HepG2 (cell line): ENCODE data around the gene TDRD3. TPM values are rescaled to one million over a fixed set of nuclear protein-coding genes. Genes with fewer than 3 reads are reported as not detected.

ENCODE experiments used
- BRCA1 ChIP-seq: sonication (generic); formaldehyde crosslinking; IDR thresholded peaks from 2 replicates; pipeline ENCODE4 v1.4.0; 2020; ENCODE audit warnings: missing genetic modification reagents
- CBX2 ChIP-seq, 2 experiments: fragments of 200-600 bp in 1 of 2; sonication (generic); formaldehyde crosslinking in 1 of 2; IDR thresholded peaks; 2 replicates each; pipeline versions ENCODE4 v1.7.0 to v1.8.1; 2018 to 2022; ENCODE audit warnings: low read depth in 2 of 2, low read length in 1 of 2, mild to moderate bottlenecking in 1 of 2, missing genetic modification reagents in 1 of 2
- CEBPB ChIP-seq: IDR thresholded peaks from 2 replicates; pipeline ENCODE4 v1.6.1; 2011; ENCODE audit warnings: low read depth, low read length, improper control_type of control experiment, borderline replicate concordance
- CHD2 ChIP-seq: IDR thresholded peaks from 2 replicates; pipeline ENCODE4 v1.6.1; 2011; ENCODE audit warnings: low read depth, low read length, improper control_type of control experiment
- JARID2 ChIP-seq: sonication (generic); formaldehyde crosslinking; IDR thresholded peaks from 2 replicates; pipeline ENCODE4 v1.8.1; 2023; ENCODE audit warnings: missing genetic modification reagents, inconsistent platforms; ENCODE audit not compliant: insufficient replicate concordance
- NR2C2 ChIP-seq: sonication (generic); formaldehyde crosslinking; IDR thresholded peaks from 2 replicates; pipeline ENCODE4 v1.4.0; 2020; ENCODE audit warnings: missing genetic modification reagents, mild to moderate bottlenecking, moderate library complexity, borderline replicate concordance
- NR2F1 ChIP-seq, 2 experiments: fragments of 450-650 bp in 1 of 2; formaldehyde crosslinking in 1 of 2; IDR thresholded peaks; 2 replicates each; pipeline versions ENCODE4 v1.5.0 to v1.6.1; 2016 to 2020; ENCODE audit warnings: mild to moderate bottlenecking in 1 of 2, missing compliant biosample characterization in 1 of 2, missing genetic modification reagents in 1 of 2, moderate library complexity in 1 of 2
- RBM22 ChIP-seq: fragments of 200-400 bp; formaldehyde crosslinking; optimal IDR thresholded peaks from 2 replicates; pipeline ENCODE3; 2017; ENCODE audit warnings: mild to moderate bottlenecking, low read length, moderate library complexity
- REXO4 ChIP-seq: sonication (generic); formaldehyde crosslinking; IDR thresholded peaks from 2 replicates; pipeline ENCODE4 v1.8.0; 2022; ENCODE audit warnings: missing genetic modification reagents, mild to moderate bottlenecking, borderline replicate concordance
- SALL2 ChIP-seq: sonication (generic); formaldehyde crosslinking; IDR thresholded peaks from 2 replicates; pipeline ENCODE4 v1.8.1; 2023; ENCODE audit warnings: mild to moderate bottlenecking, missing genetic modification reagents, inconsistent platforms
- SP140L ChIP-seq: sonication (generic); formaldehyde crosslinking; IDR thresholded peaks from 2 replicates; pipeline ENCODE4 v1.4.0; 2020; ENCODE audit warnings: missing genetic modification reagents, borderline replicate concordance
- SRSF1 ChIP-seq: fragments of 200-400 bp; formaldehyde crosslinking; optimal IDR thresholded peaks from 2 replicates; pipeline ENCODE3; 2017; ENCODE audit warnings: mild to moderate bottlenecking, low read depth, low read length, moderate library complexity
- ZBTB20 ChIP-seq: sonication (generic); formaldehyde crosslinking; IDR thresholded peaks from 2 replicates; pipeline ENCODE4 v1.8.1; 2023; ENCODE audit warnings: missing genetic modification reagents, low read depth, mild to moderate bottlenecking, borderline replicate concordance
- ZNF124 ChIP-seq: sonication (generic); formaldehyde crosslinking; IDR thresholded peaks from 2 replicates; pipeline ENCODE4 v1.4.0; 2020; ENCODE audit warnings: missing genetic modification reagents
- ZNF549 ChIP-seq: sonication (generic); formaldehyde crosslinking; IDR thresholded peaks from 2 replicates; pipeline ENCODE4 v1.5.0; 2020; ENCODE audit warnings: missing genetic modification reagents
- ZNF792 ChIP-seq: IDR thresholded peaks from 2 replicates; pipeline ENCODE4 v1.6.1; 2016
- polyA plus RNA-seq, 8 experiments: library from polyadenylated mRNA; depleted of rRNA in 3 of 8; stranded (reverse) in 7 of 8; unstranded in 1 of 8; fragments of >200 nt; fragmentation: Illumina TruSeq in 4 of 8; extraction: Trizol in 4 of 8; gene quantifications; 2 replicates each; pipeline versions ENCODE4 v1.2.1 to v1.2.3, GENCODE V29; 2011 to 2016; ENCODE audit warnings: low read depth in 4 of 8, missing spikeins in 1 of 8, mixed read lengths in 1 of 8; ENCODE audit not compliant: insufficient read depth in 1 of 8
- total RNA-seq, 5 experiments: library from RNA; depleted of rRNA; stranded (reverse); fragments of >200 nt; fragmentation: Illumina TruSeq; extraction: Trizol; gene quantifications; 2 replicates each; pipeline ENCODE4 v1.2.3, GENCODE V29; 2016; ENCODE audit warnings: low read depth in 1 of 5
- TF ChIP-seq, protein P1 (sequence below): IDR thresholded peaks from 2 replicates; pipeline ENCODE4 v1.6.1; 2016; ENCODE audit warnings: low read depth, borderline replicate concordance
- TF ChIP-seq, protein P2 (sequence below): sonication (generic); formaldehyde crosslinking; IDR thresholded peaks from 2 replicates; pipeline ENCODE4 v1.4.0; 2020; ENCODE audit warnings: missing genetic modification reagents, mild to moderate bottlenecking, borderline replicate concordance
- TF ChIP-seq, protein P3 (sequence below): sonication (generic); formaldehyde crosslinking; IDR thresholded peaks from 2 replicates; pipeline ENCODE4 v1.4.0; 2020; ENCODE audit warnings: missing genetic modification reagents
- TF ChIP-seq, protein P4 (sequence below), 2 experiments: IDR thresholded peaks; 2 replicates each; pipeline ENCODE4 v1.6.1; 2011 to 2012; ENCODE audit warnings: low read length in 2 of 2, borderline replicate concordance in 1 of 2, low read depth in 1 of 2, mild to moderate bottlenecking in 1 of 2, moderate library complexity in 1 of 2

The TDRD3 gene
- total and polyA plus RNA-seq, 2 of the 13 experiments (the other 11 are each of a cell fraction or from before 2014, with no cell fraction given), result 4.7 to 11.8 TPM

DNA sequence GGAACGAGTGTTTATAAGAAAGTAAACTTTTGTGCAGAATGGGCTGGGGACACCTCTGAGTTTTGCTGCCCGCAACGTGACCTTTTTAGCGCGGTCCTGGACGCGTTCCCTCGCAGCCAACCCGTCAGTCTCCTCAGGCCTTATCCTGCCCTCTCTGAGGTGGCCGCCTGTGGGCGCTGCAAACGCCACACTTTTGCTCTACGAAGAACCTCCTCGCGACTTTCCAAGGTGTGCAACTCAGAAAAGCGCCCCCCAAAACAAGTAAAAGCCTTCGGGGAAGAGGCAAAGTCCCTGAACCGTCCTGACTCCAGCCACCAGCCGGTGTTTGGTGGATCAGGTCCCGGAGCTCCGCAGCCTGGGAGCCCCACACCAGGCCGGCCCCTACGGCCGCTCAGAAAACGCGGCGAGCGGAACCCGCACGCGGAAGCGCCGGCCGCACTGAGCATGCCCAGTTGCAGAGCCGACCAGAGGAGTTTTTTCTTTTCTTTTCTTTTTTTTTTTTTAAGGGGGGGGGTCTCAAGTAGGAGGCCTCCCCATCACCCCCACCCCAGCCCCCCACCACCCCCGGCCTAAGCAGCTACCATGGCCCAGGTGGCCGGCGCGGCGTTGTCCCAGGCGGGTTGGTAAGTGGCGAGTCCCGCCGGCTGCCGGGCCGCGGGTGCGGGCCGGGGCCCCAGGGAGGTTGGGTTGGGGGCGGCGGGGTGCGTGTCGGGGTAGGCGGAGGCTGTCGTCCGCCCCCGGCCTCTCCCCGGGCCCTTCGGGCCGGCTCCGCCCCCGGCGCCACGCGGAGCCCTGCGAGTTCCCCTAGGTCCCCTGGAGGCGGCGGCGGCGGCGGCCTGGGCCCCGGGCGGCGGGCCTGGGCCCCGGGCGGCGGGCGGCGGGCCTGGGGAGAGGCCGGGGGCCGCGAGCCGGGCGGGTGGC, at the start of gene TDRD3 (continued):
- TF ChIP-seq ZNF792 (CRISPR knock-in tag) (0 out of 2 replicates have a peak, but pooled peaks have one; percentile 7), SP140L (CRISPR knock-in tag) (no peak), SALL2 (CRISPR knock-in tag) (no peak), ZNF124 (CRISPR knock-in tag) (0 out of 2 replicates have a peak, but pooled peaks have one; percentile 31), JARID2 (CRISPR knock-in tag) (no peak), ZNF549 (CRISPR knock-in tag) (no peak), CEBPB (no peak), RBM22 (peak; percentile 12), SRSF1 (no peak), NR2C2 (CRISPR knock-in tag) (no peak; the same call in 1 of the 2 replicates), REXO4 (CRISPR knock-in tag) (no peak), CHD2 (no peak), NR2F1 (CRISPR knock-in tag; IDR thresholded peaks at IDR 0.05) (no peak), ZBTB20 (CRISPR knock-in tag) (peak; percentile 40; the same call in 1 of the 2 replicates), CBX2 (IDR thresholded peaks at IDR 0.05; ENCODE audit: low read depth, low read length) (no peak), CBX2 (CRISPR knock-in tag; IDR thresholded peaks at IDR 0.05; ENCODE audit: low read depth) (no peak), BRCA1 (no peak)
- TF ChIP-seq, protein P1, sequence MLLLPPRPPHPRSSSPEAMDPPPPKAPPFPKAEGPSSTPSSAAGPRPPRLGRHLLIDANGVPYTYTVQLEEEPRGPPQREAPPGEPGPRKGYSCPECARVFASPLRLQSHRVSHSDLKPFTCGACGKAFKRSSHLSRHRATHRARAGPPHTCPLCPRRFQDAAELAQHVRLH (CRISPR knock-in tag), result peak; percentile 58; the same call in 1 of the 2 replicates
- TF ChIP-seq, protein P2, sequence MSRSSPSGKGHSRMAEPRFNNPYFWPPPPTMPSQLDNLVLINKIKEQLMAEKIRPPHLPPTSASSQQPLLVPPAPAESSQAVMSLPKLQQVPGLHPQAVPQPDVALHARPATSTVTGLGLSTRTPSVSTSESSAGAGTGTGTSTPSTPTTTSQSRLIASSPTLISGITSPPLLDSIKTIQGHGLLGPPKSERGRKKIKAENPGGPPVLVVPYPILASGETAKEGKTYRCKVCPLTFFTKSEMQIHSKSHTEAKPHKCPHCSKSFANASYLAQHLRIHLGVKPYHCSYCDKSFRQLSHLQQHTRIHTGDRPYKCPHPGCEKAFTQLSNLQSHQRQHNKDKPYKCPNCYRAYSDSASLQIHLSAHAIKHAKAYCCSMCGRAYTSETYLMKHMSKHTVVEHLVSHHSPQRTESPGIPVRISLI (CRISPR knock-in tag), result peak; percentile 51; the same call in 1 of the 2 replicates
- TF ChIP-seq, protein P3, sequence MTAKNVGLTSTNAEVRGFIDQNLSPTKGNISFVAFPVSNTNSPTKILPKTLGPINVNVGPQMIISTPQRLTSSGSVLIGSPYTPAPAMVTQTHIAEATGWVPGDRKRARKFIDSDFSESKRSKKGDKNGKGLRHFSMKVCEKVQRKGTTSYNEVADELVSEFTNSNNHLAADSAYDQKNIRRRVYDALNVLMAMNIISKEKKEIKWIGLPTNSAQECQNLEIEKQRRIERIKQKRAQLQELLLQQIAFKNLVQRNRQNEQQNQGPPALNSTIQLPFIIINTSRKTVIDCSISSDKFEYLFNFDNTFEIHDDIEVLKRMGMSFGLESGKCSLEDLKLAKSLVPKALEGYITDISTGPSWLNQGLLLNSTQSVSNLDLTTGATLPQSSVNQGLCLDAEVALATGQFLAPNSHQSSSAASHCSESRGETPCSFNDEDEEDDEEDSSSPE (CRISPR knock-in tag), result peak; percentile 33; the same call in 1 of the 2 replicates
- TF ChIP-seq, protein P4, sequence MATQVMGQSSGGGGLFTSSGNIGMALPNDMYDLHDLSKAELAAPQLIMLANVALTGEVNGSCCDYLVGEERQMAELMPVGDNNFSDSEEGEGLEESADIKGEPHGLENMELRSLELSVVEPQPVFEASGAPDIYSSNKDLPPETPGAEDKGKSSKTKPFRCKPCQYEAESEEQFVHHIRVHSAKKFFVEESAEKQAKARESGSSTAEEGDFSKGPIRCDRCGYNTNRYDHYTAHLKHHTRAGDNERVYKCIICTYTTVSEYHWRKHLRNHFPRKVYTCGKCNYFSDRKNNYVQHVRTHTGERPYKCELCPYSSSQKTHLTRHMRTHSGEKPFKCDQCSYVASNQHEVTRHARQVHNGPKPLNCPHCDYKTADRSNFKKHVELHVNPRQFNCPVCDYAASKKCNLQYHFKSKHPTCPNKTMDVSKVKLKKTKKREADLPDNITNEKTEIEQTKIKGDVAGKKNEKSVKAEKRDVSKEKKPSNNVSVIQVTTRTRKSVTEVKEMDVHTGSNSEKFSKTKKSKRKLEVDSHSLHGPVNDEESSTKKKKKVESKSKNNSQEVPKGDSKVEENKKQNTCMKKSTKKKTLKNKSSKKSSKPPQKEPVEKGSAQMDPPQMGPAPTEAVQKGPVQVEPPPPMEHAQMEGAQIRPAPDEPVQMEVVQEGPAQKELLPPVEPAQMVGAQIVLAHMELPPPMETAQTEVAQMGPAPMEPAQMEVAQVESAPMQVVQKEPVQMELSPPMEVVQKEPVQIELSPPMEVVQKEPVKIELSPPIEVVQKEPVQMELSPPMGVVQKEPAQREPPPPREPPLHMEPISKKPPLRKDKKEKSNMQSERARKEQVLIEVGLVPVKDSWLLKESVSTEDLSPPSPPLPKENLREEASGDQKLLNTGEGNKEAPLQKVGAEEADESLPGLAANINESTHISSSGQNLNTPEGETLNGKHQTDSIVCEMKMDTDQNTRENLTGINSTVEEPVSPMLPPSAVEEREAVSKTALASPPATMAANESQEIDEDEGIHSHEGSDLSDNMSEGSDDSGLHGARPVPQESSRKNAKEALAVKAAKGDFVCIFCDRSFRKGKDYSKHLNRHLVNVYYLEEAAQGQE (IDR thresholded peaks at IDR 0.05; ENCODE audit: borderline replicate concordance in 1 of 2, low read depth in 1 of 2, low read length in 2 of 2), result no peak
